ENCODE results near the gene HAUS3.

- no peak for TF ChIP-seq CTCF (IDR thresholded peaks at IDR 0.05)
- TF ChIP-seq POLR2AphosphoS5 (IDR thresholded peaks at IDR 0.05; ENCODE audit: low read depth, low read length), result no peak
- no peak for TF ChIP-seq REST (IDR thresholded peaks at IDR 0.05; ENCODE audit: insufficient read depth in 1 of 2, low read depth in 2 of 2, low read length in 1 of 2)
- no peak for TF ChIP-seq TCF7L2 (IDR thresholded peaks at IDR 0.05; ENCODE audit: low read depth, low read length)
- no peak for TF ChIP-seq SIN3A (IDR thresholded peaks at IDR 0.05; ENCODE audit: borderline replicate concordance, insufficient read depth, low read depth, low read length)
Measured at GRCh38 chr4:2269206-2269531, 27.2 kb upstream of the HAUS3 start.
